GM19025 (cell line): ENCODE results near the gene ASIC3.

Experiments
- ATAC-seq: cut with Tn5 transposase; IDR thresholded peaks from one replicate; pipeline ENCODE4 v1.9.1; 2021; ENCODE audit warnings: mild to moderate bottlenecking, low read depth, moderate library complexity; ENCODE audit not compliant: unreplicated experiment

Gene ASIC3

GRCh38 chr7:151069841-151070573 lies 21.7 kb downstream of the ASIC3 start:
- no peak for ATAC-seq

- no peak for ATAC-seq
Measured at GRCh38 chr7:151070574-151070960, 22.2 kb downstream of the ASIC3 start.

- ATAC-seq = no peak
Measured at GRCh38 chr7:151071032-151071866, 22.9 kb downstream of the ASIC3 start.

- ATAC-seq = no peak
Measured at GRCh38 chr7:151073990-151074389, 25.7 kb downstream of the ASIC3 start.

GRCh38 chr7:151074817-151075661 lies 26.7 kb downstream of the ASIC3 start:
- ATAC-seq = no peak

- ATAC-seq = no peak
Measured at GRCh38 chr7:151075662-151075971, 27.3 kb downstream of the ASIC3 start.

- ATAC-seq = no peak
Measured at GRCh38 chr7:151075978-151076426, 27.7 kb downstream of the ASIC3 start.

GRCh38 chr7:151076863-151077704 lies 28.8 kb downstream of the ASIC3 start:
- no peak for ATAC-seq

- ATAC-seq = no peak
Measured at GRCh38 chr7:151077705-151078232, 29.4 kb downstream of the ASIC3 start.

GRCh38 chr7:151078233-151079040 lies 30.1 kb downstream of the ASIC3 start:
- ATAC-seq = no peak

GRCh38 chr7:151079199-151079910 lies 31.0 kb downstream of the ASIC3 start:
- no peak for ATAC-seq

GRCh38 chr7:151080067-151080521 lies 31.8 kb downstream of the ASIC3 start:
- ATAC-seq = peak; percentile 2

- peak; percentile 79 for ATAC-seq
Measured at GRCh38 chr7:151080522-151081169, 32.3 kb downstream of the ASIC3 start, which contains the start of gene FASTK. Gene FASTK, minus strand, starts transcription at chr7:151080809. Its CDS starts 43 bp downstream, at chr7:151080766.

GRCh38 chr7:151081170-151082101 lies 33.1 kb downstream of the ASIC3 start:
- no peak for ATAC-seq

GRCh38 chr7:151082141-151083070 lies 34.1 kb downstream of the ASIC3 start:
- no peak for ATAC-seq
